Esophagus (tissue), 2 donors: ENCODE results near the gene TRAF5. TPM values are rescaled to one million over a fixed set of nuclear protein-coding genes. Genes with fewer than 3 reads are reported as not detected.

Experiments used
- polyA plus RNA-seq, 2 donors: library from polyadenylated mRNA; stranded (reverse); fragments of 200-250 nt; gene quantifications; one replicate each; pipeline ENCODE4 v1.2.3, GENCODE V29; 2013
- donor health status: healthy with polysubstance abuse.
- donor health status: Bipolar disorder and iron deficiency.

The TRAF5 gene
- polyA plus RNA-seq, 2 donors = 3.2 to 4.9 TPM

Other genes starting within 250 kb of the TRAF5 start
- gene KCNH1, start 192.7 kb upstream of the TRAF5 start, polyA plus RNA-seq = under 1 TPM; 0.06 to 0.08 TPM
- 10 to 100 TPM; 12.4 to 20.6 TPM for gene RCOR3, start 67.5 kb upstream of the TRAF5 start, polyA plus RNA-seq
- gene RD3, start 165.3 kb downstream of the TRAF5 start, polyA plus RNA-seq = under 1 TPM; 0.02 to 0.04 TPM